Naive B cell (primary cell): ENCODE results near the gene MAN1A2. TPM values are rescaled to one million over a fixed set of nuclear protein-coding genes. Genes with fewer than 3 reads are reported as not detected.

ENCODE experiments used
- ATAC-seq, 2 donors: fragments of 150-1000 bp; cut with Tn5 transposase; 2 replicates each; pipeline ENCODE4 v1.10.0; 2021; ENCODE audit warnings: low read depth in 2 of 2, mild to moderate bottlenecking in 2 of 2, moderate library complexity in 2 of 2
- DNase-seq: peaks from one replicate; pipeline ENCODE4 v3.0.0; 2022
- H3K27ac Mint-ChIP-seq, 6 donors: one replicate each; pipeline ENCODE4 v1.8.0; 2020 to 2022; ENCODE audit warnings: mild to moderate bottlenecking in 6 of 6, mixed read lengths in 6 of 6, moderate library complexity in 5 of 6, inconsistent platforms in 2 of 6
- H3K27me3 Mint-ChIP-seq, 3 donors: one replicate each; pipeline ENCODE4 v1.8.0; 2021 to 2022; ENCODE audit warnings: mixed read lengths in 3 of 3, mild to moderate bottlenecking in 1 of 3
- H3K36me3 Mint-ChIP-seq, 2 donors: one replicate each; pipeline ENCODE4 v1.8.0; 2020 to 2022; ENCODE audit warnings: mixed read lengths in 2 of 2, inconsistent platforms in 1 of 2, mild to moderate bottlenecking in 1 of 2
- H3K4me1 Mint-ChIP-seq, 3 donors: one replicate each; pipeline ENCODE4 v1.8.0; 2020 to 2022; ENCODE audit warnings: mixed read lengths in 3 of 3, inconsistent platforms in 1 of 3, mild to moderate bottlenecking in 1 of 3, moderate library complexity in 1 of 3
- H3K4me3 Mint-ChIP-seq, 8 donors: one replicate each; pipeline ENCODE4 v1.8.0; 2020 to 2022; ENCODE audit warnings: mild to moderate bottlenecking in 8 of 8, mixed read lengths in 8 of 8, moderate library complexity in 8 of 8, inconsistent platforms in 2 of 8
- H3K9me3 Mint-ChIP-seq, 7 donors: one replicate each; pipeline ENCODE4 v1.8.0; 2020 to 2022; ENCODE audit warnings: mixed read lengths in 7 of 7, mild to moderate bottlenecking in 5 of 7, inconsistent platforms in 2 of 7, moderate library complexity in 1 of 7
- polyA plus RNA-seq, 6 donors: library from polyadenylated mRNA; unstranded; fragments of 300-500 nt; fragmentation: Illumina TruSeq; gene quantifications; one replicate each; pipeline ENCODE4 v1.2.3, GENCODE V29; 2021; ENCODE audit warnings: low read depth in 6 of 6

The MAN1A2 gene
- polyA plus RNA-seq, 6 donors from 2014 or later = 8.3 to 26.6 (median 21.5) TPM

GRCh38 chr1:117392771-117393170 is 25.5 kb downstream of the MAN1A2 start:
- DNase-seq = no peak
- Mint-ChIP-seq H3K4me3 (no peak overlapping the region), H3K27ac (no peak overlapping the region), H3K27me3 (no peaks in the 10 kb centered on the region), H3K36me3 (no peaks in the 10 kb centered on the region), H3K4me1 (peaks cover 38 to 64% (median 56%) of the 10 kb centered on the region in 3 donors), H3K9me3 (peaks cover 0 to 3% (median 0%) of the 10 kb centered on the region in 7 donors)
- ATAC-seq = no peak

GRCh38 chr1:117396074-117396473 is 28.8 kb downstream of the MAN1A2 start:
- no peaks in the 10 kb centered on the region for H3K27me3 Mint-ChIP-seq
- H3K27ac Mint-ChIP-seq = no peak overlapping the region
- no peak overlapping the region for H3K4me3 Mint-ChIP-seq
- peaks cover 0 to 5% (median 0%) of the 10 kb centered on the region in 7 donors for H3K9me3 Mint-ChIP-seq
- no peak for DNase-seq
- peaks cover 0 to 4% of the 10 kb centered on the region in 2 donors for H3K36me3 Mint-ChIP-seq
- no peak for ATAC-seq
- H3K4me1 Mint-ChIP-seq = peaks cover 44 to 65% (median 52%) of the 10 kb centered on the region in 3 donors

GRCh38 chr1:117396636-117397035 is 29.4 kb downstream of the MAN1A2 start:
- Mint-ChIP-seq H3K36me3 (peaks cover 3 to 9% of the 10 kb centered on the region in 2 donors), H3K4me3 (no peak overlapping the region), H3K9me3 (peaks cover 0 to 5% (median 0%) of the 10 kb centered on the region in 7 donors), H3K27ac (no peak overlapping the region), H3K27me3 (no peaks in the 10 kb centered on the region), H3K4me1 (peaks cover 42 to 66% (median 50%) of the 10 kb centered on the region in 3 donors)
- ATAC-seq (no peak), DNase-seq (no peak)

GRCh38 chr1:117398957-117399356 is 31.7 kb downstream of the MAN1A2 start:
- no peaks in the 10 kb centered on the region for H3K27me3 Mint-ChIP-seq
- no peak overlapping the region for H3K27ac Mint-ChIP-seq
- H3K4me3 Mint-ChIP-seq = no peak overlapping the region
- no peak for ATAC-seq
- peaks cover 29 to 57% (median 41%) of the 10 kb centered on the region in 3 donors for H3K4me1 Mint-ChIP-seq
- DNase-seq = no peak
- peaks cover 20 to 26% of the 10 kb centered on the region in 2 donors for H3K36me3 Mint-ChIP-seq
- peaks cover 0 to 20% (median 9%) of the 10 kb centered on the region in 7 donors for H3K9me3 Mint-ChIP-seq

GRCh38 chr1:117401761-117402160 is 34.5 kb downstream of the MAN1A2 start:
- Mint-ChIP-seq H3K27ac (peak overlapping the region in 2 of 6 donors; percentile 30 to 32), H3K4me1 (peaks cover 20 to 42% (median 22%) of the 10 kb centered on the region in 3 donors), H3K9me3 (peaks cover 0 to 20% (median 11%) of the 10 kb centered on the region in 7 donors), H3K4me3 (no peak overlapping the region), H3K36me3 (peaks cover 20 to 40% of the 10 kb centered on the region in 2 donors), H3K27me3 (no peaks in the 10 kb centered on the region)
- no peak for DNase-seq
- no peak for ATAC-seq

GRCh38 chr1:117403597-117403996 is 36.3 kb downstream of the MAN1A2 start:
- no peak overlapping the region for H3K4me3 Mint-ChIP-seq
- ATAC-seq (no peak), DNase-seq (no peak)
- H3K27ac Mint-ChIP-seq = peak overlapping the region in 1 of 6 donors; percentile 24
- peaks cover 15 to 36% (median 21%) of the 10 kb centered on the region in 3 donors for H3K4me1 Mint-ChIP-seq
- peaks cover 31 to 45% of the 10 kb centered on the region in 2 donors for H3K36me3 Mint-ChIP-seq
- H3K27me3 Mint-ChIP-seq = no peaks in the 10 kb centered on the region
- peaks cover 0 to 20% (median 11%) of the 10 kb centered on the region in 7 donors for H3K9me3 Mint-ChIP-seq

- H3K4me3 Mint-ChIP-seq = no peak overlapping the region
- H3K27me3 Mint-ChIP-seq = no peaks in the 10 kb centered on the region
- H3K9me3 Mint-ChIP-seq = peaks cover 0 to 20% (median 11%) of the 10 kb centered on the region in 7 donors
- peaks cover 34 to 46% of the 10 kb centered on the region in 2 donors for H3K36me3 Mint-ChIP-seq
- ATAC-seq (no peak), DNase-seq (no peak)
- peaks cover 10 to 30% (median 13%) of the 10 kb centered on the region in 3 donors for H3K4me1 Mint-ChIP-seq
- peak overlapping the region in 2 of 6 donors; percentile 4 to 39 for H3K27ac Mint-ChIP-seq
Observed at GRCh38 chr1:117405042-117405441, 37.8 kb downstream of the MAN1A2 start.

GRCh38 chr1:117412472-117412871 is 45.2 kb downstream of the MAN1A2 start:
- ATAC-seq (no peak), DNase-seq (no peak)
- H3K9me3 Mint-ChIP-seq = no peaks in the 10 kb centered on the region
- H3K27me3 Mint-ChIP-seq = no peaks in the 10 kb centered on the region
- H3K36me3 Mint-ChIP-seq = peaks cover 26 to 37% of the 10 kb centered on the region in 2 donors
- peak overlapping the region in 1 of 6 donors; percentile 17 for H3K27ac Mint-ChIP-seq
- H3K4me3 Mint-ChIP-seq = no peak overlapping the region
- peaks cover 5 to 16% (median 11%) of the 10 kb centered on the region in 3 donors for H3K4me1 Mint-ChIP-seq

- Mint-ChIP-seq H3K4me3 (no peak overlapping the region), H3K36me3 (peaks cover 18 to 32% of the 10 kb centered on the region in 2 donors), H3K27me3 (no peaks in the 10 kb centered on the region), H3K4me1 (peaks cover 0 to 16% (median 7%) of the 10 kb centered on the region in 3 donors), H3K9me3 (no peaks in the 10 kb centered on the region), H3K27ac (peak overlapping the region in 1 of 6 donors; percentile 72)
- ATAC-seq (no peak), DNase-seq (no peak)
Observed at GRCh38 chr1:117413412-117413811, 46.2 kb downstream of the MAN1A2 start.

- Mint-ChIP-seq H3K27me3 (no peaks in the 10 kb centered on the region), H3K4me1 (peaks cover 0 to 12% (median 12%) of the 10 kb centered on the region in 3 donors), H3K36me3 (peaks cover 21 to 32% of the 10 kb centered on the region in 2 donors), H3K4me3 (no peak overlapping the region), H3K9me3 (no peaks in the 10 kb centered on the region), H3K27ac (no peak overlapping the region)
- DNase-seq (no peak), ATAC-seq (no peak)
Observed at GRCh38 chr1:117414943-117415342, 47.7 kb downstream of the MAN1A2 start.

- no peaks in the 10 kb centered on the region for H3K9me3 Mint-ChIP-seq
- peaks cover 2 to 15% (median 12%) of the 10 kb centered on the region in 3 donors for H3K4me1 Mint-ChIP-seq
- H3K27ac Mint-ChIP-seq = no peak overlapping the region
- H3K4me3 Mint-ChIP-seq = no peak overlapping the region
- ATAC-seq (no peak), DNase-seq (no peak)
- H3K36me3 Mint-ChIP-seq = peaks cover 30 to 32% of the 10 kb centered on the region in 2 donors
- H3K27me3 Mint-ChIP-seq = no peaks in the 10 kb centered on the region
Observed at GRCh38 chr1:117416004-117416403, 48.8 kb downstream of the MAN1A2 start.

- no peaks in the 10 kb centered on the region for H3K9me3 Mint-ChIP-seq
- peaks cover 2 to 15% (median 12%) of the 10 kb centered on the region in 3 donors for H3K4me1 Mint-ChIP-seq
- DNase-seq (no peak), ATAC-seq (no peak)
- peaks cover 26 to 30% of the 10 kb centered on the region in 2 donors for H3K36me3 Mint-ChIP-seq
- H3K27ac Mint-ChIP-seq = peak overlapping the region in 1 of 6 donors; percentile 57
- no peak overlapping the region for H3K4me3 Mint-ChIP-seq
- no peaks in the 10 kb centered on the region for H3K27me3 Mint-ChIP-seq
Observed at GRCh38 chr1:117416546-117417125, 49.4 kb downstream of the MAN1A2 start.

GRCh38 chr1:117425050-117425734 is 57.9 kb downstream of the MAN1A2 start:
- Mint-ChIP-seq H3K27ac (no peak overlapping the region), H3K36me3 (peaks cover 31 to 38% of the 10 kb centered on the region in 2 donors), H3K27me3 (no peaks in the 10 kb centered on the region), H3K9me3 (peaks cover 9 to 27% (median 20%) of the 10 kb centered on the region in 7 donors), H3K4me1 (peaks cover 0 to 2% (median 1%) of the 10 kb centered on the region in 3 donors), H3K4me3 (no peak overlapping the region)
- DNase-seq (no peak), ATAC-seq (no peak)

- Mint-ChIP-seq H3K27me3 (no peaks in the 10 kb centered on the region), H3K36me3 (peaks cover 24 to 29% of the 10 kb centered on the region in 2 donors), H3K9me3 (peaks cover 9 to 27% (median 20%) of the 10 kb centered on the region in 7 donors), H3K4me3 (no peak overlapping the region), H3K27ac (no peak overlapping the region), H3K4me1 (no peaks in the 10 kb centered on the region)
- DNase-seq = no peak
- ATAC-seq = no peak
Observed at GRCh38 chr1:117427297-117427696, 60.0 kb downstream of the MAN1A2 start.
